ENCODE data around the gene DNAJC18. TPM values are rescaled to one million over a fixed set of nuclear protein-coding genes. Genes with fewer than 3 reads are reported as not detected.

Gene DNAJC18
- total and polyA plus RNA-seq, 2 of the 4 experiments (the other 2 are of a cell fraction) = 8.5 to 11.1 TPM

- POLR2A ChIA-PET (ENCODE audit: unreplicated experiment) = no interaction called here
These were observed 36.7 kb upstream of the DNAJC18 start for GRCh38 chr5:139475865-139476617.

More at GRCh38 chr5:139475865-139476617, 36.7 kb upstream of the DNAJC18 start:
- Histone ChIP-seq H3K9ac (ENCODE audit: low read depth, low read length) (no peak overlapping the region), H4K5ac (ENCODE audit: low read depth, low read length) (no peak overlapping the region), H3K27ac (ENCODE audit: insufficient read depth, low read length) (no peak overlapping the region), H4K8ac (ENCODE audit: low read depth in 2 of 2, low read length in 2 of 2) (0 out of 4 replicates have a peak overlapping the region, but pooled peaks of 1 of the 2 experiments have one; percentile 40), H2AK5ac (ENCODE audit: low read depth, low read length) (0 out of 2 replicates have a peak overlapping the region, but pooled peaks have one; percentile 30), H3K36me3 (ENCODE audit: control insufficient read depth, insufficient read depth, low read length) (peaks cover 15% of the 10 kb centered on the region), H3K79me1 (ENCODE audit: low read depth in 1 of 2, low read length in 2 of 2) (peaks cover 12 to 45% of the 10 kb centered on the region in 2 experiments), H3K9me3 (ENCODE audit: control insufficient read depth, insufficient read depth, low read length) (no peaks in the 10 kb centered on the region), H3K4ac (ENCODE audit: low read depth, low read length) (peak overlapping the region; percentile 43; the same call in 1 of the 2 replicates), H3K23ac (ENCODE audit: low read depth, low read length) (no peak overlapping the region), H2BK120ac (ENCODE audit: low read depth, low read length) (no peak overlapping the region), H3K4me2 (ENCODE audit: low read depth, low read length) (no peak overlapping the region), H3K14ac (replicated peaks; ENCODE audit: low read depth, low read length) (no peak overlapping the region), H3K27me3 (ENCODE audit: control insufficient read depth, insufficient read depth, low read length) (no peaks in the 10 kb centered on the region), H2AFZ (replicated peaks; ENCODE audit: low read length, poor library complexity) (no peak overlapping the region), H2BK15ac (ENCODE audit: low read depth, low read length) (no peak overlapping the region), H4K91ac (ENCODE audit: insufficient read depth, low read depth, low read length) (0 out of 2 replicates have a peak overlapping the region, but pooled peaks have one; percentile 27), H2BK5ac (ENCODE audit: low read depth, low read length, poor library complexity, severe bottlenecking) (no peak overlapping the region), H3K18ac (ENCODE audit: low read depth, low read length) (no peak overlapping the region), H2AK9ac (replicated peaks; ENCODE audit: low read depth, low read length, poor library complexity) (no peak overlapping the region), H4K20me1 (ENCODE audit: insufficient read depth, low read length) (no peaks in the 10 kb centered on the region; the same call in 1 of the 2 replicates), H3K56ac (ENCODE audit: extremely low read depth, insufficient read depth, low read length) (no peak overlapping the region), H3K9me1 (ENCODE audit: insufficient read depth, low read length) (peaks cover 31% of the 10 kb centered on the region), H3K4me1 (ENCODE audit: control insufficient read depth, insufficient read depth, low read length) (peaks cover 27% of the 10 kb centered on the region), H2BK20ac (ENCODE audit: low read depth, low read length) (0 out of 2 replicates have a peak overlapping the region, but pooled peaks have one; percentile 31), H3K4me3 (ENCODE audit: insufficient read depth, low read depth, low read length) (no peak overlapping the region)
- DNase-seq (no peak), ATAC-seq (ENCODE audit: low read depth) (no peak)
- dilution Hi-C loops (cut with HindIII; ENCODE audit: low sequenced_read_pairs, unreplicated experiment) = no loop called here
- no TSS peak for BruUV-seq (replicated peaks)
- in situ Hi-C loops (cut with MboI; ENCODE audit: low sequenced_read_pairs) = no loop called here
- intact Hi-C loops (cut with micrococcal nuclease) = no loop called here
- TF ChIP-seq RAD21 (IDR thresholded peaks at IDR 0.05; ENCODE audit: low read length) = no peak
- no peak for TF ChIP-seq MXI1 (IDR thresholded peaks at IDR 0.05; ENCODE audit: borderline replicate concordance, low read depth, low read length)
- no peak for TF ChIP-seq FOS (IDR thresholded peaks at IDR 0.05; ENCODE audit: low read depth, low read length)
- TF ChIP-seq CTCF (conservative IDR thresholded peaks at IDR 0.05; ENCODE audit: low read depth, low read length) = no peak
- TF ChIP-seq CHD1 (IDR thresholded peaks at IDR 0.05; ENCODE audit: low read depth, low read length) = no peak
- no peak for TF ChIP-seq BHLHE40 (IDR thresholded peaks at IDR 0.05; ENCODE audit: low read depth, low read length)
- TF ChIP-seq SMC3 (IDR thresholded peaks at IDR 0.05; ENCODE audit: low read depth, low read length) = no peak
- no peak for TF ChIP-seq NFE2L2 (IDR thresholded peaks at IDR 0.05; ENCODE audit: low read depth, low read length)
- TF ChIP-seq, protein P1, sequence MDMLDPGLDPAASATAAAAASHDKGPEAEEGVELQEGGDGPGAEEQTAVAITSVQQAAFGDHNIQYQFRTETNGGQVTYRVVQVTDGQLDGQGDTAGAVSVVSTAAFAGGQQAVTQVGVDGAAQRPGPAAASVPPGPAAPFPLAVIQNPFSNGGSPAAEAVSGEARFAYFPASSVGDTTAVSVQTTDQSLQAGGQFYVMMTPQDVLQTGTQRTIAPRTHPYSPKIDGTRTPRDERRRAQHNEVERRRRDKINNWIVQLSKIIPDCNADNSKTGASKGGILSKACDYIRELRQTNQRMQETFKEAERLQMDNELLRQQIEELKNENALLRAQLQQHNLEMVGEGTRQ (IDR thresholded peaks at IDR 0.05; ENCODE audit: low read depth, low read length) = no peak
- TF ChIP-seq CEBPB (IDR thresholded peaks at IDR 0.05; ENCODE audit: low read depth, low read length) = no peak
- TF ChIP-seq MAFK (IDR thresholded peaks at IDR 0.05; ENCODE audit: low read depth, low read length) = no peak
- CTCF ChIA-PET = no interaction called here
- WGBS, 2 experiments (ENCODE audit: extremely low coverage in 2 of 2, insufficient read length in 1 of 2) = 83% methylated on average over 3 of the region's 13 CpGs; no CpG with 5 or more reads in 1 of the 2 experiments
